Common myeloid progenitor, CD34-positive (primary cell): Measurements from ENCODE around the gene RAI1.

ENCODE experiments used
- CTCF ChIA-PET: fragments of 350-600 bp; sonication (Branson Sonifier 250); formaldehyde crosslinking; loops from one replicate; lab custom pipeline; 2021; ENCODE audit warnings: antibody characterized with exemption; lab: Charles Lee
- POLR2A ChIA-PET: fragments of 350-600 bp; sonication (Branson Sonifier 250); formaldehyde crosslinking; loops from one replicate; lab custom pipeline; 2021; ENCODE audit warnings: antibody characterized with exemption; lab: Charles Lee
- DNase-seq, 3 donors: peaks; one replicate each; pipeline versions ENCODE4 v3.0.0 to v3.0.0-alpha.2; 2013
- H3K27ac ChIP-seq, 2 experiments: 1 replicate in 1 of 2; 2 replicates in 1 of 2; pipeline ENCODE4 v1.7.0; 2013; ENCODE audit warnings: inconsistent platforms in 2 of 2, low read length in 2 of 2, mild to moderate bottlenecking in 2 of 2, low read depth in 1 of 2, moderate library complexity in 1 of 2; ENCODE audit not compliant: severe bottlenecking in 2 of 2, insufficient read depth in 1 of 2, poor library complexity in 1 of 2
- H3K27me3 ChIP-seq, 5 experiments: replicated peaks in 2 of 5; 1 replicate in 3 of 5; 2 replicates in 2 of 5; pipeline versions ENCODE4 v1.6.1 to v1.7.0; 2013; ENCODE audit warnings: low read length in 4 of 5, mild to moderate bottlenecking in 2 of 5, moderate library complexity in 2 of 5, inconsistent platforms in 1 of 5; ENCODE audit not compliant: insufficient read depth in 5 of 5, control insufficient read depth in 4 of 5
- H3K36me3 ChIP-seq, 4 experiments: 1 replicate in 2 of 4; 2 replicates in 2 of 4; pipeline versions ENCODE4 v1.6.1 to v1.7.0; 2013; ENCODE audit warnings: low read length in 3 of 4, control low read depth in 1 of 4, mild to moderate bottlenecking in 1 of 4; ENCODE audit not compliant: control insufficient read depth in 4 of 4, insufficient read depth in 4 of 4
- H3K4me1 ChIP-seq, 4 experiments: 1 replicate in 3 of 4; 2 replicates in 1 of 4; pipeline versions ENCODE4 v1.6.1 to v1.7.1; 2013; ENCODE audit warnings: low read length in 3 of 4, mild to moderate bottlenecking in 3 of 4, control low read depth in 1 of 4, inconsistent platforms in 1 of 4, moderate library complexity in 1 of 4; ENCODE audit not compliant: control insufficient read depth in 4 of 4, insufficient read depth in 4 of 4; ENCODE audit errors: control extremely low read depth in 1 of 4
- H3K4me3 ChIP-seq, 7 experiments: 1 replicate in 4 of 7; 2 replicates in 3 of 7; pipeline versions ENCODE4 v1.5.1 to v1.7.0; 2013; ENCODE audit warnings: mild to moderate bottlenecking in 7 of 7, low read length in 6 of 7, moderate library complexity in 6 of 7, inconsistent platforms in 2 of 7, low read depth in 2 of 7, control low read depth in 1 of 7; ENCODE audit not compliant: insufficient read depth in 4 of 7, control insufficient read depth in 1 of 7; ENCODE audit errors: extremely low read depth in 1 of 7
- H3K9me3 ChIP-seq, 5 experiments: 1 replicate in 4 of 5; 2 replicates in 1 of 5; pipeline versions ENCODE4 v1.6.1 to v1.7.1; 2013; ENCODE audit warnings: low read length in 4 of 5, mild to moderate bottlenecking in 2 of 5, inconsistent platforms in 1 of 5, low read depth in 1 of 5, moderate library complexity in 1 of 5; ENCODE audit not compliant: control insufficient read depth in 4 of 5, insufficient read depth in 2 of 5; ENCODE audit errors: control extremely low read depth in 1 of 5
- WGBS: methylation state at CpG from one replicate; pipeline ENCODE4 v1.1.5; 2013; ENCODE audit not compliant: insufficient coverage; 5-methylcytosine and 5-hydroxymethylcytosine counted together

The RAI1 gene

DNA sequence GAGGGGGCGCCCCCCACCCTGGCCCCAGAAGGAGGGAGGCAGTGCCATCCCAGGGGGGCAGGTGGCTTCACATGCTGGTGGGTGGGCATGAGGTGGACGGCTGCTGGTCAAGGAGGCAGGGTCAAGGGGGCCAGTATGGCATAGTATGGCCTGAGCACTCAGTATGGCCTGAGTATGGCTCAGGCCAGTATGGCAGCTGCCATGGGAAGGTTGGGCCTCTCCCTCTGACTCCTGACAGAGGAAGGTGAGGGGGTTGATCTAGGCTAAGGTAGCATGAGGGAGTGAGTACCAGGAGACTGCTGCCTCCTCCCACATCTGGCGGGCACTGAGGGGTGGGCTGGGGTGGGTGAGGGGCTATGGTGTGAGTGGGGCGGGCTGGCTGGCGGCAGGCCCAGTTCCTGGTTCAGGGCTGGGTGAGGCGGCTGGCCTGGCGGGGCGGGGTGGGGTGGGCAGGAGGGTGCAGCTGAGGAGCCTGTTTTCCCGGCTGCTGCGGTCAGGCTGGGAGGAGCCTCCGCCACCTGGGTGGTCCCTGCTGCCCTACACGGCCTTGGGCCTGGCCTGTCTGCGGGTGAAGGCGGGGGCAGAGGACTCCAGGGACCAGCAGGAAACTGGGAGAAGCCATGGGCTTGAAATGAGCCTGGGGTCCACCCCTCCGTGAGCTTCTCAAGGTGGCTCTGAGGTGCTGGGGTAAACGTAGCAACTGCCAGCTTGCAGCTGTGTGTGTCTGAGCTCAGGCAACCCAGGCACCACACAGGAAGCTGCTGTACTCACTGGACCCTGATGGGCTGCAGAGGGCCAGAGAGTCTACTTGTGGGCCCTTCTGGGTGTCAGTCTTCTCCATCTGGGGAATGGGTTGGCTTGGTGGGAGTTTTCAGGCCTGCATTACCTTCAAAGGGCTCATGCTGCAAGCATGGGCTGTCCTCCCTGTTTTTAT is 57.0 kb downstream of the RAI1 start:
- no peaks in the 10 kb centered on the region for H3K27me3 ChIP-seq
- H3K4me3 ChIP-seq, result peak overlapping the region in 3 of 7 experiments; percentile 26 to 43 (median 35)
- H3K9me3 ChIP-seq, result no peaks in the 10 kb centered on the region
- ChIA-PET POLR2A (interaction anchor here (0.6 kb wide), 2 partner anchors 20 to 26 kb away, joined by 3 read pairs; no protein-coding TSS in a partner anchor), CTCF (interaction anchor here (0.8 to 4.8 kb wide), 6 partner anchors 10 to 74 kb away, joined by 3 to 25 read pairs (median 6); no protein-coding TSS in a partner anchor)
- H3K36me3 ChIP-seq, result peaks cover 0 to 8% (median 2%) of the 10 kb centered on the region in 4 experiments
- H3K27ac ChIP-seq, result peak overlapping the region in 1 of 2 experiments; percentile 68
- DNase-seq, result peak in 2 of 3 donors; percentile 88 to 93
- H3K4me1 ChIP-seq, result peaks cover 0 to 52% (median 45%) of the 10 kb centered on the region in 4 experiments
- WGBS, result 21% methylated on average over 9 of the region's 16 CpGs

DNA sequence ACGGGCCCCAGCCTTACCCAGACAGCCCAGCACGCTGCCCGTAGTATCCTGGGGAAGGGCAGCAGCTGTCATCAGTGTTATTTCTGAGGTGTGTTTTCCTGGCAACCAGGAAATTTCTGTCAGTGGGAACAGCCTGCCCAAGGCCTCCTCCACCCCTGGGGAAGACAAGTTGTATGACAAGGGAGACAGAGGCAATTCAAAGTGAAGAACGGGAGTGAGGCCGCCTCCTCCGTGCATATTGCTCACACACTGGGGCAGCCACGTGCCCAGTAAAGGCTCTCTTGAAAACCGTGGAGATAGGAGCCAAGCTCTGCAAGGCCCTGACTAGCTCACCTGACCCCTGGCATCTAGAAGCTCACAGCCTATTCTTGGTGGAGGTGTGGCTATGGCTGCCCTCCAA is 57.6 kb downstream of the RAI1 start:
- peaks cover 0 to 52% (median 45%) of the 10 kb centered on the region in 4 experiments for H3K4me1 ChIP-seq
- H3K36me3 ChIP-seq, result peaks cover 0 to 9% (median 2%) of the 10 kb centered on the region in 4 experiments
- 78% methylated on average over 8 of the region's 8 CpGs for WGBS
- no peaks in the 10 kb centered on the region for H3K27me3 ChIP-seq
- no peak overlapping the region for H3K27ac ChIP-seq
- ChIA-PET POLR2A (interaction anchor here (0.6 kb wide), 1 partner anchor 20 kb away, joined by 3 read pairs; no protein-coding TSS in a partner anchor), CTCF (interaction anchor here (0.8 to 4.8 kb wide), 5 partner anchors 10 to 46 kb away, joined by 3 to 25 read pairs (median 9); no protein-coding TSS in a partner anchor)
- H3K4me3 ChIP-seq, result no peak overlapping the region
- no peak for DNase-seq
- H3K9me3 ChIP-seq, result no peaks in the 10 kb centered on the region

DNA sequence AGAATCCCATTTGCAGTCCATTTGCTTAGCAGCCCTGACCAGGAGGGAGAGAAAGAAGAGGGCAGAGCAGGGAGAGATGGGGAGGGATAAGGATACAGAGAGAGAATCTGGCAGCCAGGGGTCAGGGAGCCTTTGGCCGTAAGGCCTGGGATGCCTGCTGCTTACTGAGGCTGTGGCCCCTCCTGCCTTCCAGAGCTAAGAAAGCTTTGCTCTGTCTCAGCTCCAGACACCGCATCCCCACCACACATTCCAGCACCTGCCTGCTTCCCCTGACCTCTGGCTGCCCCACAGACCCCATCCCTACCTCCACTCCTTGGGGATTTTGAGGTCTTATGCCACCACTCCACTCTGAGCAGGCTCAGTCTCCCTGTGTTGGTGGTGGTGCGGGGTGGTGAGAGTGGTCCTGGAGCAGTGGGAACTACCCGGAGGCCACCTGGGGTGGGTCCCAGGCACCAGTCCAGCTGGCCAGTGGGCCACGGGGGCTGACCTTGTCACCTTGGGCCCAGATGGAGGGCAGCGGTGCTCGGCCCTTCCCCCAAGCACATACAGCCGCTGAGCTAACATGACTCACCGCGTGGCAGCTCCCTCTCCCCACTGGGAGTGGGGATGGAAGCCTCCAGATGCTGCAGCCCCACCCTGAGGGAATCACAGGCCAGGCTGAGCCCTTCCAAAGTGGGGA is 58.3 kb downstream of the RAI1 start:
- DNase-seq, result peak in 1 of 3 donors; percentile 31
- Histone ChIP-seq H3K4me1 (peaks cover 0 to 52% (median 45%) of the 10 kb centered on the region in 4 experiments), H3K9me3 (no peaks in the 10 kb centered on the region), H3K36me3 (peaks cover 0 to 9% (median 1%) of the 10 kb centered on the region in 4 experiments), H3K27me3 (no peaks in the 10 kb centered on the region), H3K27ac (peak overlapping the region in 1 of 2 experiments; percentile 9), H3K4me3 (no peak overlapping the region)
- CTCF ChIA-PET, result interaction anchor here (0.9 to 4.8 kb wide), 7 partner anchors 8 to 35 kb away, joined by 3 to 25 read pairs (median 4); no protein-coding TSS in a partner anchor
- 79% methylated on average over 8 of the region's 10 CpGs for whole genome bisulfite sequencing
- POLR2A ChIA-PET, result interaction anchor here (1.4 kb wide), 1 partner anchor 25 kb away, joined by 5 read pairs; no protein-coding TSS in a partner anchor

DNA sequence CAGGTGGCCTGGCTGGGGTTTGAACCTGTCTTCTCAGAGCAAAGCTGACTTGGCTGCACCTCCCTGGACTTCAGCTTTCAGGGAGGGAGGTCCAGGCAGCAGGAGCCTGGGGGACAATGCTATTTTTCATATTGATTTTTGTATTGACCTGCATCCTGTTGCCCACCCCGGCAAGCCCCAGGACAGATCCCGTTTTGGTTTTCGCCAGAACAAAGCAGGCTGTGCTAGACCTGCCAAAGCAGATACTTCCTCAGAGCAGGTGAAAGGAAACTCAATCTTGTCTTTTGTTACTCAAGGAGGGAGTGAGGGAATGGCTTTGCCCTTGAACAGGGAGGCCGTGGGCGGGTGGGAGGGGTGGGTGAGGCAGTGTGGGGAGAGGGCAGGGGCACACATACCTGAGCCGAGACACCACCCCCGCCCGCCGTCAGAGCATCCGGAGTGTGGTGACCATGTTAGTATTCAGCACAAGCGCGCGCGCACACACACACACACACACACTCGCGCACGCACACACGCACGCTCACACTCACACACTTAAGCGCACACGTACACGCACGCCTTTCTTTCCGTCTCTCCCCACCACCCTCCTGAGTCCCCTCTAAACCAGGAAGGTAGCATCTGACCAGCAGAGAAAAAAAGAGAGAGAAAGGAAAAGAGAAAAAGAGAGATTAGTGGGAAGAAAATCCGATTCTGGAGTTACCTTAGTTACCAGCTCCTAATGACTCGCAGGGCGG is 59.5 kb downstream of the RAI1 start:
- 76% methylated on average over 9 of the region's 27 CpGs for WGBS
- H3K9me3 ChIP-seq, result no peaks in the 10 kb centered on the region
- peaks cover 0 to 9% (median 1%) of the 10 kb centered on the region in 4 experiments for H3K36me3 ChIP-seq
- ChIA-PET POLR2A (interaction anchor here (1.4 kb wide), 1 partner anchor 26 kb away, joined by 5 read pairs; no protein-coding TSS in a partner anchor), CTCF (interaction anchor here (1.2 to 4.8 kb wide), 8 partner anchors 8 to 34 kb away, joined by 3 to 25 read pairs (median 4); no protein-coding TSS in a partner anchor)
- no peaks in the 10 kb centered on the region for H3K27me3 ChIP-seq
- DNase-seq, result peak in 1 of 3 donors; percentile 33
- H3K4me3 ChIP-seq, result peak overlapping the region in 1 of 7 experiments; percentile 11
- peaks cover 0 to 52% (median 44%) of the 10 kb centered on the region in 4 experiments for H3K4me1 ChIP-seq
- H3K27ac ChIP-seq, result no peak overlapping the region

DNA sequence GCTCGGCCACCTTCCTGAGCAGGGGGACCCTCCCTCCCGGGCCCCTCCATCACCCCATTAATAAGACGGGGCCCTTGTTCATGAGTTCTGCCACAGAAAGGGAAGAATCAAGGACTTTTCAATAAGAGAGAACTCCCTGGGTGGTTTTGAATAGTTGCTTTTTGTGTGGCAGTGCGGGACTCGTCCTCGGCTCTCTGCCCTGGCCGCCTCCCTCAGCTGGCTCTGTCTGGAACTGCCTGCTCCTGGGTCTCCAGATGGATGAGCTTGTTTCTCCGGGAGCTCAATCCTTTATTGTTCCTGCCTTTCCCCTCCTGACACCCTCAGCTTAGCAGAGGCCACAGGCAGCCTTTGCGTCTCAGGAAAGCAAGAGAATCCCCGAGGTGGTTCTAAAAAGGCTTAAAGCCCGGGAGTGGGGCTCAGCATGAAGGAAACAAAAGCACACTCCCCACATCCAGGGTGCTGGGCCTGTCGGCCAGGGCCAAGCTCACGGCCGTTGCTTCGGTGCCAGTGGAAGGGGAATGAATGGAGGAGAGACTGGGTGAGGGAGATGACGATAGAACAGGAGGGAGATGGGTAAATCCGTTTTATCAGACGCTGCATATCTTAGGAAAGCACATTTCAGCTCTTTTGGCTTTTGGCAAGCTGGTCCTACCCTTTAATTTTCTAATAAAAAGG is 60.2 kb downstream of the RAI1 start:
- Histone ChIP-seq H3K27ac (no peak overlapping the region), H3K4me3 (no peak overlapping the region), H3K27me3 (no peaks in the 10 kb centered on the region), H3K4me1 (peaks cover 0 to 50% (median 43%) of the 10 kb centered on the region in 4 experiments), H3K9me3 (no peaks in the 10 kb centered on the region), H3K36me3 (peaks cover 0 to 14% (median 1%) of the 10 kb centered on the region in 4 experiments)
- WGBS, result 85% methylated on average over 12 of the region's 18 CpGs
- no peak for DNase-seq
- ChIA-PET CTCF (interaction anchor here (1.2 to 1.7 kb wide), 4 partner anchors 10 to 22 kb away, joined by 3 to 9 read pairs (median 4); no protein-coding TSS in a partner anchor), POLR2A (no interaction called here)
